ENCODE results near the gene MAD1L1.

The MAD1L1 gene

GRCh38 chr7:2049111-2049781 lies 183.5 kb downstream of the MAD1L1 start:
- TF ChIP-seq, protein P1, sequence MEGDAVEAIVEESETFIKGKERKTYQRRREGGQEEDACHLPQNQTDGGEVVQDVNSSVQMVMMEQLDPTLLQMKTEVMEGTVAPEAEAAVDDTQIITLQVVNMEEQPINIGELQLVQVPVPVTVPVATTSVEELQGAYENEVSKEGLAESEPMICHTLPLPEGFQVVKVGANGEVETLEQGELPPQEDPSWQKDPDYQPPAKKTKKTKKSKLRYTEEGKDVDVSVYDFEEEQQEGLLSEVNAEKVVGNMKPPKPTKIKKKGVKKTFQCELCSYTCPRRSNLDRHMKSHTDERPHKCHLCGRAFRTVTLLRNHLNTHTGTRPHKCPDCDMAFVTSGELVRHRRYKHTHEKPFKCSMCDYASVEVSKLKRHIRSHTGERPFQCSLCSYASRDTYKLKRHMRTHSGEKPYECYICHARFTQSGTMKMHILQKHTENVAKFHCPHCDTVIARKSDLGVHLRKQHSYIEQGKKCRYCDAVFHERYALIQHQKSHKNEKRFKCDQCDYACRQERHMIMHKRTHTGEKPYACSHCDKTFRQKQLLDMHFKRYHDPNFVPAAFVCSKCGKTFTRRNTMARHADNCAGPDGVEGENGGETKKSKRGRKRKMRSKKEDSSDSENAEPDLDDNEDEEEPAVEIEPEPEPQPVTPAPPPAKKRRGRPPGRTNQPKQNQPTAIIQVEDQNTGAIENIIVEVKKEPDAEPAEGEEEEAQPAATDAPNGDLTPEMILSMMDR (conservative IDR thresholded peaks at IDR 0.05), result no peak
- no peak overlapping the region for H3K27ac ChIP-seq

GRCh38 chr7:2048531-2048930 lies 184.2 kb downstream of the MAD1L1 start:
- TF ChIP-seq, protein P1 (conservative IDR thresholded peaks at IDR 0.05), result no peak
- H3K27ac ChIP-seq, result no peak overlapping the region

- peak overlapping the region; percentile 33; the same call in 1 of the 2 replicates for H3K27ac ChIP-seq
- TF ChIP-seq, protein P1 (conservative IDR thresholded peaks at IDR 0.05), result no peak
Observed at GRCh38 chr7:2048006-2048405, 184.7 kb downstream of the MAD1L1 start.

DNA sequence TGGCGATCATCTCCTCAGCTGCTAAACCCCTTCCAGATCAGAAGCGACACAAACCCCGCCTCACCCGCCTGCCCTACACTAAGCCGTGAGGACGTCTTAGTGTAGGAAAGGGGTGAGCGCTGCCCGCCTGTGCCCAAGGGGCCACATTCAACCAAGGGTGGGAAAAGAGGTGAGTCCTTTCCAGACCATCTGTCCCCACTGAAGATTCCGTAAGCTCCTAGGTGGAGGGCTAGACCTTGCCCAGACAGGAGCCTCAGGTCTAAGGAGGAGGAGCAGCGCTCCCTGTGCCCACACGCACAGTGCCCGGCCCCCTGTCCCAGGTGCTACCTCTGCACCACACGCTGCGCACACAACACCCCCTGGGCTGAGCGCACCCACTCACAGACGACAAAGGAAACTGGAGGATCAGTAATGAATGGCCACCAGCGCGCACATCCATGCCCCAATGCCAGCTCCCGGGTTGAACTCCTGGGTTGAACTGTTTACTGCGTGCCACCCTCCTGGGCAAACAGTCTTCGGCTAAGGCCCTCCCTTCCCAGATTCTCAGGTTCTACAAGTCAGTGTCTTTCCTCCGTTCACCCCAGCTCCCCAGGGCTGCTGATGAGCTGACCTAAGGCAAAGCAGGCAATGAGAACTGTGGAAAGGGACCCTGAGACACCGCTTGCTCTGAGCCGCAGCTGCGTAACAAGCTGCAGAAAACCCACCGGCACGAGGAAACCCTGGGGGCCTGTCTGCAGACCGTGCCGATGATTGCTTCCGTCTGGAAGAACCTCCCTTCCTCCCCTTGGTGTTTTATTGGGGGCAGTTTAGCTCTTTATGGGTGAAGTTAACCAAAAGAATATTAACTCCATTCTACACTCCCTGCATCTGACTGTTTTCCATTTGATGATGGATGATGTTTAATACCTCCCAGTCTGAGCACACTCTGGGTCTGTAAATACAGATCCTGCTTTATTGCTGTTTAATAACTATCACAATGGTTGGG lies 185.9 kb downstream of the MAD1L1 start:
- TF ChIP-seq, protein P1 (conservative IDR thresholded peaks at IDR 0.05), result no peak
- peak overlapping the region; percentile 33; the same call in 1 of the 2 replicates for H3K27ac ChIP-seq

DNA sequence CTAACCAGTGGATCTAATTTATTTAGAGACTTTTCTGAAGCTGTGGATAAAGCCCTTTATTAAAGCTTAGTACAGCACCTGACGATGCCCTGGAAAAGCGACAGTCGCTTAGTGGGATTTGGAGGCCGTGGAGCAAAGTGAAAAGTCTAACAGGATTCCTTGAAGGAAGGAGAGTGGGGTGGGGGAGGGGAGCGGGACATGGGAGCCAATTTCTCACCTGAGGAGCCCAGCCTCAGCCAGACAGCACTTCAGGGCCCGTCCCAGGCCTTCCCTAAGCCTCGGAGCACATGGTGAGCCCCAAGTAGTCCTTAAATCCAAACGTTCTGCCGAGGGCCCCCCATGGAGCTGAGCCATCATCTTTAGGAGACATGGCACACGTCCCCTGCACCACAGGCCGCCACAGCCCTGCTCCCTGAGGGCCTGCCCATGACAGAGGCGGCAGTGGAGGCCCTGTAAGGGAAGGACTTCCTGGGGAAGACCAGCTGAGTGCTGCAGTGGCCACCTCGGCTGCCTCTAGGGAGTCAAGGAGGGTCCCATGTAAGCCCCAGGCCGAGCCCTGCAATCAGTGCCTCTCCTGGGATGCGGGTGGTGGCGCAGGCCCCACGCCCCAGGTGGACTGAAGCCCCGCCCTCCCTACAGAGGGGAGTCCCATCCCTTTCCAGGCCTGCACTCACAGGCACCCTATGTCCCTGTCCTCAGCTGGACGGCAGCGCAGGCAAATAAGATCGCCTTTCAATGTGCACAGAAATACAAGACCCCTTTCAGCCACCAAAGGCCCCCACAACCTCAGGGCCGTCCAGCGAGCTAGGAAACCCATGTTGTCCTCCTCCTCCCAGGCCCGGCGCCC lies 187.0 kb downstream of the MAD1L1 start:
- TF ChIP-seq, protein P1 (conservative IDR thresholded peaks at IDR 0.05), result no peak
- no peak overlapping the region for H3K27ac ChIP-seq

DNA sequence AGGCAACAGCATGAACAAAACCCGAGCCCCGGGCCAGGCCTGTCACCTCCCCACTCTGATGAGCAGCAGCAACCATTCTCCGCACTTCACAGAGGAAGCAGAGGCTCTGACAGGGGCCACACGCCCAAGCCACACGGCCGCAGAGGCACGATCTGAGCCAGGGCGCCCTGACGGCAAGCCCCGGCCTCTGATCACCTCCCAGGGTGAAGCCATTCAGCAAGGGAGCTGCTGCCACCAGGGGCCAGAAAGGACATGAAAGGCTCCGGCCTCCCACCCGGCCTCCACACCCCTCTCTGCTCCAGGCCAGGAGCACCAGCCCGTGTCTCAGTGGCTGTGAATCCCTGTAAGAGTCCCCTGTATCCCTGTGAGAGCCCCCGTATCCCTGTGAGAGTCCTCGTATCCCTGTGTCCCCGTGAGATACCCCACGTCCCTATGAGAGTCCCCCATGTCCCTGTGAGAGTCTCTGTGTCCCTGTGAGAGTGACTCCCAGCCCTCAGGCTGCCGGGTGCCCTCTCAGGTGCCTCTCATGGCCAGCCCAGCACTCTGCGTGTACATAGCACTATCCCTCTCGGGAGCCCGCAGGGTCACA lies 187.8 kb downstream of the MAD1L1 start:
- TF ChIP-seq, protein P1 (conservative IDR thresholded peaks at IDR 0.05), result no peak
- no peak overlapping the region for H3K27ac ChIP-seq
